ENCODE measurements around the gene ADAMTSL4. TPM values are rescaled to one million over a fixed set of nuclear protein-coding genes. Genes with fewer than 3 reads are reported as not detected.
A peak's percentile ranks its signal among the peaks of the same experiment; 100 is the strongest.

ADAMTSL4 gene
- total RNA-seq, 4 donors from 2014 or later = 27.1 to 66.5 (median 36.3) TPM

GRCh38 chr1:150552128-150552910 is 3.1 kb downstream of the ADAMTSL4 start:
- no peaks in the 10 kb centered on the region for H3K27me3 ChIP-seq
- peak; percentile 78 for ATAC-seq
- peak; percentile 95 for TF ChIP-seq POLR2AphosphoS5 (IDR thresholded peaks at IDR 0.05)
- TF ChIP-seq EP300 (IDR thresholded peaks at IDR 0.05) = no peak
- TF ChIP-seq CTCF (IDR thresholded peaks at IDR 0.05) = no peak
- TF ChIP-seq POLR2A (IDR thresholded peaks at IDR 0.05) = no peak
- H3K9me3 ChIP-seq = no peaks in the 10 kb centered on the region
- WGBS, 2 donors (ENCODE audit: low coverage in 1 of 2) = 20 to 33% methylated on average over 3 to 4 of the region's 13 CpGs
- H3K36me3 ChIP-seq = peaks cover 0 to 34% of the 10 kb centered on the region in 2 donors
- peaks cover 0 to 72% (median 22%) of the 10 kb centered on the region in 3 donors for H3K4me1 ChIP-seq
- peak overlapping the region; percentile 59 to 98 (median 94) for H3K27ac ChIP-seq
- H3K4me3 ChIP-seq = no peak overlapping the region

GRCh38 chr1:150552911-150553289 is 3.7 kb downstream of the ADAMTSL4 start:
- Histone ChIP-seq H3K36me3 (peaks cover 0 to 39% of the 10 kb centered on the region in 2 donors), H3K9me3 (no peaks in the 10 kb centered on the region), H3K4me3 (no peak overlapping the region), H3K4me1 (peaks cover 0 to 74% (median 22%) of the 10 kb centered on the region in 3 donors), H3K27ac (peak overlapping the region; percentile 40 to 98 (median 94)), H3K27me3 (no peaks in the 10 kb centered on the region)
- 94% methylated on average over 3 of the region's 12 CpGs; no CpG with 5 or more reads in 1 of the 2 donors for WGBS, 2 donors (ENCODE audit: low coverage in 1 of 2)
- TF ChIP-seq EP300 (IDR thresholded peaks at IDR 0.05) (no peak), CTCF (IDR thresholded peaks at IDR 0.05) (no peak), POLR2AphosphoS5 (IDR thresholded peaks at IDR 0.05) (no peak), POLR2A (IDR thresholded peaks at IDR 0.05) (no peak)
- no peak for ATAC-seq

GRCh38 chr1:150553392-150554085 is 4.3 kb downstream of the ADAMTSL4 start:
- Histone ChIP-seq H3K27me3 (no peaks in the 10 kb centered on the region), H3K36me3 (peaks cover 0 to 41% of the 10 kb centered on the region in 2 donors), H3K9me3 (no peaks in the 10 kb centered on the region), H3K4me3 (no peak overlapping the region), H3K27ac (peak overlapping the region in 3 of 4 donors; percentile 91 to 98 (median 96)), H3K4me1 (peaks cover 0 to 74% (median 25%) of the 10 kb centered on the region in 3 donors)
- TF ChIP-seq CTCF (IDR thresholded peaks at IDR 0.05) = no peak
- no peak for TF ChIP-seq EP300 (IDR thresholded peaks at IDR 0.05)
- TF ChIP-seq POLR2AphosphoS5 (IDR thresholded peaks at IDR 0.05) = no peak
- TF ChIP-seq POLR2A (IDR thresholded peaks at IDR 0.05) = peak in 1 of 2 donors; percentile 14
- 77% methylated on average over 4 of the region's 23 CpGs; no CpG with 5 or more reads in 1 of the 2 donors for WGBS, 2 donors (ENCODE audit: low coverage in 1 of 2)
- no peak for ATAC-seq

GRCh38 chr1:150554086-150554452 is 4.9 kb downstream of the ADAMTSL4 start:
- no peaks in the 10 kb centered on the region for H3K9me3 ChIP-seq
- 60 to 100% methylated on average over 1 of the region's 8 CpGs for WGBS, 2 donors (ENCODE audit: low coverage in 1 of 2)
- peak overlapping the region in 3 of 4 donors; percentile 91 to 98 (median 96) for H3K27ac ChIP-seq
- H3K4me3 ChIP-seq = no peak overlapping the region
- ATAC-seq = no peak
- TF ChIP-seq EP300 (IDR thresholded peaks at IDR 0.05) = no peak
- TF ChIP-seq POLR2A (IDR thresholded peaks at IDR 0.05) = no peak
- TF ChIP-seq CTCF (IDR thresholded peaks at IDR 0.05) = no peak
- TF ChIP-seq POLR2AphosphoS5 (IDR thresholded peaks at IDR 0.05) = no peak
- H3K36me3 ChIP-seq = peaks cover 0 to 41% of the 10 kb centered on the region in 2 donors
- no peaks in the 10 kb centered on the region for H3K27me3 ChIP-seq
- H3K4me1 ChIP-seq = peaks cover 0 to 78% (median 25%) of the 10 kb centered on the region in 3 donors
